Measurements from ENCODE around the gene ETV1.

Gene ETV1

DNA sequence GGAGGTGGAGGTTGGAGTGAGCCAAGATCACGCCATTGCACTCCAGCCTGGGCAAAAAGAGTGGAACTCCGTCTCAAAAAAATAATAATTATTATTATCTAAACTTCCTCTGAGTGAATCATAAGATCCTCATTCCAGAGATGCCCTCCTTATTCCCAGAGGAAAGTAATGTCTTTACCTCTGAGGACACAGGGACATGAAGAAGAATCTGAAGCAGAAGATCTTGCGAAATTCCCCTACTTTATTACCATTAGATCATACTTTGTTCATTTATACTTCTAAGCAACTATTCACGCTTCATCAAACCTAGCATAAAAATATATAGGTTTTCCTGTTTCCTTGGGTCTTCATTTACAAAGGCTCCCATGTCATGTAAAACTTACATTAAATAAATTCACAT is 143.1 kb downstream of the ETV1 start:
- no peaks in the 10 kb centered on the region for H3K36me3 ChIP-seq (ENCODE audit: insufficient read depth, insufficient read length, low read length)
- no peaks in the 10 kb centered on the region for H3K4me1 ChIP-seq (ENCODE audit: insufficient read depth, insufficient read length)
- no peaks in the 10 kb centered on the region for H3K9me3 ChIP-seq (ENCODE audit: insufficient read depth, low read length)
- H3K27me3 ChIP-seq (ENCODE audit: insufficient read depth, insufficient read length) = no peaks in the 10 kb centered on the region
- DNase-seq (ENCODE audit: low read depth, low spot score) = no peak
- no peak for TF ChIP-seq YY1 (IDR thresholded peaks at IDR 0.05; ENCODE audit: insufficient read depth, insufficient read length)
- TF ChIP-seq SUZ12 (IDR thresholded peaks at IDR 0.05; ENCODE audit: extremely low read depth, insufficient read depth, insufficient read length) = no peak
- no peak for TF ChIP-seq ZNF274 (IDR thresholded peaks at IDR 0.05; ENCODE audit: low read depth, low read length)
- no peak overlapping the region for H3K4me3 ChIP-seq (ENCODE audit: insufficient read length, low read depth)
- no peak overlapping the region for H3K9ac ChIP-seq (ENCODE audit: insufficient read length, low read depth)

- TF ChIP-seq YY1 (IDR thresholded peaks at IDR 0.05; ENCODE audit: insufficient read depth, insufficient read length) (no peak), SUZ12 (IDR thresholded peaks at IDR 0.05; ENCODE audit: extremely low read depth, insufficient read depth, insufficient read length) (no peak), ZNF274 (IDR thresholded peaks at IDR 0.05; ENCODE audit: low read depth, low read length) (no peak)
- no peaks in the 10 kb centered on the region for H3K36me3 ChIP-seq (ENCODE audit: insufficient read depth, insufficient read length, low read length)
These were observed 143.9 kb downstream of the ETV1 start for GRCh38 chr7:13845601-13846000.

DNA sequence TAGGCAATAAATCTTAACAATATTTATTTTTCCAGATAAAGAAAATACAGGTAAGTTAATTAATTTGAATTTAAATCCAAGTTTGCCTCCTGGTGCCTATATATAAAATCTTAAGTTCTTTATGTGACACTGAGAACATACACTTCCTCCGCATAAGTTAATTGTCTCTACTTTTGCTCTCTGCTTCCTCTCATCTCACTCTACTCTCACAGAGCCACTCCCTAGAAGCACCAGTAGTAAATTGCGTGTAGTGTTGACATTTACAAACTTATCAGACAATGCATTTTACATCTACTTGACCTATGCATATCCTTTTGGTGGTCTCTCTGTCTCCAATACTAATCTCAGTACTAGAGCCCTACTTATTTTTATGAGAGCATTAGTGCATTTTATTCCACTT is 144.5 kb downstream of the ETV1 start:
- no peaks in the 10 kb centered on the region for H3K36me3 ChIP-seq (ENCODE audit: insufficient read depth, insufficient read length, low read length)
- H3K9me3 ChIP-seq (ENCODE audit: insufficient read depth, low read length) = no peaks in the 10 kb centered on the region
- DNase-seq (ENCODE audit: low read depth, low spot score) = no peak
- no peak overlapping the region for H3K4me3 ChIP-seq (ENCODE audit: insufficient read length, low read depth)
- H3K9ac ChIP-seq (ENCODE audit: insufficient read length, low read depth) = no peak overlapping the region
- TF ChIP-seq ZNF274 (IDR thresholded peaks at IDR 0.05; ENCODE audit: low read depth, low read length) (no peak), YY1 (IDR thresholded peaks at IDR 0.05; ENCODE audit: insufficient read depth, insufficient read length) (no peak), SUZ12 (IDR thresholded peaks at IDR 0.05; ENCODE audit: extremely low read depth, insufficient read depth, insufficient read length) (no peak)
- H3K4me1 ChIP-seq (ENCODE audit: insufficient read depth, insufficient read length) = no peaks in the 10 kb centered on the region
- no peaks in the 10 kb centered on the region for H3K27me3 ChIP-seq (ENCODE audit: insufficient read depth, insufficient read length)

More at GRCh38 chr7:13845601-13846000, 143.9 kb downstream of the ETV1 start:
- no peaks in the 10 kb centered on the region for H3K27me3 ChIP-seq (ENCODE audit: insufficient read depth, insufficient read length)
- DNase-seq (ENCODE audit: low read depth, low spot score) = no peak
- H3K9me3 ChIP-seq (ENCODE audit: insufficient read depth, low read length) = no peaks in the 10 kb centered on the region
- H3K9ac ChIP-seq (ENCODE audit: insufficient read length, low read depth) = no peak overlapping the region
- H3K4me1 ChIP-seq (ENCODE audit: insufficient read depth, insufficient read length) = no peaks in the 10 kb centered on the region
- H3K4me3 ChIP-seq (ENCODE audit: insufficient read length, low read depth) = no peak overlapping the region

- DNase-seq (ENCODE audit: low read depth, low spot score) = no peak
- no peak overlapping the region for H3K4me3 ChIP-seq (ENCODE audit: insufficient read length, low read depth)
- H3K4me1 ChIP-seq (ENCODE audit: insufficient read depth, insufficient read length) = no peaks in the 10 kb centered on the region
- H3K27me3 ChIP-seq (ENCODE audit: insufficient read depth, insufficient read length) = no peaks in the 10 kb centered on the region
- H3K36me3 ChIP-seq (ENCODE audit: insufficient read depth, insufficient read length, low read length) = no peaks in the 10 kb centered on the region
- H3K9me3 ChIP-seq (ENCODE audit: insufficient read depth, low read length) = no peaks in the 10 kb centered on the region
- TF ChIP-seq SUZ12 (IDR thresholded peaks at IDR 0.05; ENCODE audit: extremely low read depth, insufficient read depth, insufficient read length) = no peak
- no peak for TF ChIP-seq YY1 (IDR thresholded peaks at IDR 0.05; ENCODE audit: insufficient read depth, insufficient read length)
- no peak for TF ChIP-seq ZNF274 (IDR thresholded peaks at IDR 0.05; ENCODE audit: low read depth, low read length)
- no peak overlapping the region for H3K9ac ChIP-seq (ENCODE audit: insufficient read length, low read depth)
These were observed 148.2 kb downstream of the ETV1 start for GRCh38 chr7:13841284-13841683.

All from NT2/D1 (cell line).